ENCODE measurements around the gene UPF2.

Gene UPF2

DNA sequence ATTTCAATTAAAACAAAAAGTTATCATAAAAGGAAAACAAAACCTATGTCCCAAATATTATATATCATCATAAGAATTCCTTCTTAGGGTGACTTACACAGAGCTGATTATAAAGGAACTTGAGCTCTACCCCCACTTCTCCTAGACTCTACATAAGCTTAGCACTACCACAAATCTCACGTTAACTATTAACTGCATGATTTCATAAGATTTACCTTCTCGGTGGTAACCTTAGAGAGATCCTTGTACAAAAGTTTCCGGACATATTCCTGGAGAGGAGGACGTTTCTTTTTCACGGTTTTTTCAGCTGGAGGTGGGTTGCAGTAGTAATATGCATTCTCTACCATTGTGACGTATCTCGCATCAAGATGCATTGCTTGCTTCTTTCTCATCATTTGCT is 83.7 kb downstream of the UPF2 start:
- no peak for DNase-seq (ENCODE audit: low read depth)

DNA sequence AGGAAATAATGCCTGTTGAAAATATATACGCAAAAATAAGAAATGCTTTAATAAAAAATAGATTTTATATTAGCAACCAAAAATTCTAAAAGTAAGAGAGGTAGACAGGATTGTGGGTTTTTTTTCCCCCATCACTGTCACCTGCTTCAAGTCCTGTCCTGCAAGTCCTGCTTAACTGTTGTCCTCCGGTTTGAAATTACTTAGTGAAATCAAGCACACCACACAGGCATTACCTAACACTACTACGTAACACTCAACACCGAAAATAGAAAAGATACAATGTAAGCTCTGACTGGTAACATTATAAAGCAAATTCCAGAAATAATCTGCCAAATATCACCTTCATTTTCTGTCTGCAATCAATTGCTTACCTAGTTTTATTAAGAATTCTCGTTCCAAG is 90.9 kb downstream of the UPF2 start:
- no peak for DNase-seq (ENCODE audit: low read depth)

DNA sequence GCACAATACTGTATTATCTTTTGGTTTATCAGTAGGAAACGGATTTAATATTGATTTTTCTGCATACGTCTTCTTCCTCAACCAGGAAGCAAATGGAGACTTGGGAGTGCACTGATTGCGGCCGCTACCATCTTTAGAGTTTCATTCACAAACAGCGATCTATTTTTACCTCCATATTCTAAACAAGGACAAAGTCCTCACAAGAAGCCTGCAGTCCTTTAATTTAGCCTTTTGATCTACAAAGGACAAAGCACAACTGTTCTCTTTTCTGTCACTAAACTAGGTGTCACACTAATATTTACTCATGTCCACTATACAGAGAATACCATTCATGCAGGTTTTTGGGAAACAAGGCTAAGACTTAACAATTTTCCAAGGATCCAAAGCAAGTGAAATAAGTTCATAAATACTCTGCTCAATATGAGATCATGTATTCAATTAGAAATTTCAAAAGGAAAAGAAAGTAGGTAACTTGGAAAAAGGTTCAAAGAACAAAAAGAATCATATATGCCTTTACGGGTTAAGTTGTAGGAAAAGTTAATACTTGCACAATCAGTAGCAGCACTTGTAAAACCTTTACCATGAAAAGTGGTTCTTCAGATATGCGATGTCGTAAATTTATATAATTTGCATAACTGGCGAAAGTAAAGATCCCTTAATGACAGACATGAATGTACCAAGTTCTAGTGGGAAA is 92.1 kb downstream of the UPF2 start:
- no peak for DNase-seq (ENCODE audit: low read depth)

DNA sequence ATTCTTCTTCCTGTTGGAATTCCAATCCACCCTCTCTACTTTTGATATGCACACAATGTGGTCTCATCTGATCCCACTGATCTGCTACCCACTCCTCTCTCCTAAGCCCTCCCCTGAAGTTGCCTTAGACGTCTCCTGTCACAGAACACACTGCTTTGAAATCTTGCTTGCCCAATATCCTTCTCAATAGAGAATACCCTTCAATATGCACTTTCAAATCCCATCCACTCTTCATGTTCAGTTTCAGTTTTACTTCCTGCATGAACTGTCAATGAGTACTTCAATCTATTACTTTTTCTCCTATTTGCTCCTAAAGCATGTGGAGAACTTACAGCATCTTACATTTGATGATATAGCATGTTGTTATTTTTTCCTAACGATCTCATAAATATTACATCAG is 93.5 kb downstream of the UPF2 start:
- no peak for DNase-seq (ENCODE audit: low read depth)

DNA sequence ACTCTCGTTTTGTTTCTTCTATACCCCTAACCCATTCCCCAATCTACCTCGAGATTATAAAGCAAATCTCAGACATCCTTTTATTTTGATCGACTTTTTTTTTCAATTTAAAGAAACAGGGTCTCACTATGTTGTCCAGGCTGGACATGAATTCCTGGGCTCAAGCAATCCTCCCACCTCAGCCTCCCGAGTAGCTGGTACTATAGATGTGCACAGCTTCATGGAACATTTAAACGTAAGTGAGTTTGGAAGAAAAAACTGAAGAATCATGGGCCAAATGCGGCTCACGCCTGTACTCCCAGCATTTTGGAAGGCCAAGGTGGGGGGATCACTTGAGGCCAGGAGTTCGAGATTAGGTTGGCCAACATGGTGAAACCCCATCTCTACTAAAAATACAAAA is 96.0 kb downstream of the UPF2 start:
- no peak for DNase-seq (ENCODE audit: low read depth)

DNA sequence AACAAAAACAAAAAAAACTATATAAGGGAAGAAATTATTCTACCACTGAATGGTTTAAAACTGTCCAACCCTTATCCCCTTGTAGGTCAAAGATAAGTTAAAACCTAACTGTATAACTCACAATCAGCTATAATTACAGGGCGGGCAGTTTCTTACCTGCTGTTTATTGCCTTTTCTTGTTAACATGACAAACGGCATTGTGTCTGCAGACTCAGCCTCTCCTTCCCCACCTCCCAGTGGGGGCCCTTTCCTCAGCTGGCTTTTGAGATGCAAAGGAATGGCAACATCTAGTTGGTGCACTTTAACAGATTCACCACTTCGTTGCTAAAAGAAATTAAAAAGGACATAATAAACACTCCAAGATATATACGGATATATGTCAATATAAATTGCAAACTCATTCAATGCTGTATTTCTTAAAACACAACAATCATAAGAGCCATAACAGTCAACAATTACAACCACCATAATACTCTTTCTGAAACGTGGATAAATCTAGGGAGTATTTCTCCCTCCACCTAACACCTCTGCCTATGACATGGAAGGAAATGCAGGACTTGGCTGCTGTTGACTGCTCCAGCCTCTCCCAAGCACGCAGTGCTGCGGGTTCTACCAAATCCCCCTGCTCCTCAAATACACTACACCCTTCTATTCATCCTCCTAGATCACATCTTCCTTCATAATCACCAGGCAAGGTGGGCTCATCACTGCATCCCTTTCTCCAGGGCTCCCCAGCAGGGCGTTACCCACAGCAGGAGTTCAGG is 106.0 kb downstream of the UPF2 start:
- no peak for DNase-seq (ENCODE audit: low read depth)

DNA sequence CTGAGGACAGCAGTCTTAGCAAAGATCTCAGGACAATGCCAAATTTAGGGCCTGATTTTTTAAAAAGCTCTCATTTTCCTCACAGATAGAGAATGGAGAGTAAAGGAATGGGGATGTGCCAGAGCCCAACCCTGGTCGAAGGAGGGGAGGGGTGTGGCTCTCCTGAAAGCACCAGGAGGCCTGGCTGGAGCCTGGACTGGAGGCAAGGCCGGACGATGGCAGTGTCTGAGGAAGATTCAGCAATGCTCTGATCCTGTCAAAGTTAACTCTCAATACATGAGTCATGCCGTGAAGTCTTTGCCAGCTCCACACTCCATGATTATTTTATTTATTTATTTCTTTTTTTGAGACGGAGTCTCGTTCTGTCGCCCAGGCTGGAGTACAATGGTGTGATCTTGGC is 108.3 kb downstream of the UPF2 start:
- DNase-seq (ENCODE audit: low read depth) = peak; percentile 59

DNA sequence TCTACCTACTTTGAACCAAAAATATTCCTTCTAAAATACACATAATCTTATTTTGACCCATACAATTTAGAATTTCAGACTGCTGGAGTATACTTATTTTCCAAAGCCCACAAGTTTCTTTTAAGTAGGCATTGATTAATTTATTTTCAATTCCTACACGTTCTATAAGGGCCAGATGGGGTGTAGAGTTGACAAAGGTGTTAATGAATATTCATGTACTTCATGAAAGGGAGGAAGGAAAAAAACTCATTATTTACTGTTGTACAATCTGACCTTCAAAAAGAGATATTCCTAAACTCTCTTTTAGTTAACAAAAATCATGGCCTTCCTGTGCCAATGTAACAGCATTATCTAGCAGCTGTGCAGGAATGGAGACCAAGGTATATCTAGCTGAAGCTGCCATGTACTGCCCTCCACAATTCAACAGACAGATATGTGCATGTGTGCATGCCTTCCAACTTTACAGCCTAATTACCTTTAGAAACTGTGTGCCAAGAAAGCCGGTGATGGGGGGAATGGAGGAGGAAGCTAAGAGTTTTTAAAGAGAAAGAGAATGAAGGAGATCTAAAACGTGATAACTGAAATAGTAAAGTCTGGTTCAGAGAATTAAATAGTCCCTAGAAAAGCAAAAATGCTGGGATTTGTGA is 108.9 kb downstream of the UPF2 start:
- DNase-seq (ENCODE audit: low read depth) = no peak

DNA sequence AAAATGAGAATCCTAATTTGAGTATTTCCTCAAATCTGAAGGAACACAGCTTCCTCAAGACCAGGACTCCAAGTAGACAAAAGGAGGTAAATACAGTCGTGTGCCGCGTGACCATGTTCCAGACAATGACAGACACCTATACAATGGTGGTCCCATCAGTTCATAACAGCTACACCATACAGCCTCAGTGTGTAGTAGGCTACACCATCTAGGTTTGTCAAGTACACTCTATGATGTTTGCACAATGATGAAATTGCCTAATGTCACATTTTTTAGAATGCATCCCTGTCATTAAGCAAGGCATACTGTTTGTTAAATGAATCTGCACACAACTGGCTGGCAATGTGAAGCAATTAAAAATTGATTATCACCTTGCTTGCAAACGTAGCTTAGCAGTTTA is 111.6 kb downstream of the UPF2 start:
- DNase-seq (ENCODE audit: low read depth) = peak; percentile 15

DNA sequence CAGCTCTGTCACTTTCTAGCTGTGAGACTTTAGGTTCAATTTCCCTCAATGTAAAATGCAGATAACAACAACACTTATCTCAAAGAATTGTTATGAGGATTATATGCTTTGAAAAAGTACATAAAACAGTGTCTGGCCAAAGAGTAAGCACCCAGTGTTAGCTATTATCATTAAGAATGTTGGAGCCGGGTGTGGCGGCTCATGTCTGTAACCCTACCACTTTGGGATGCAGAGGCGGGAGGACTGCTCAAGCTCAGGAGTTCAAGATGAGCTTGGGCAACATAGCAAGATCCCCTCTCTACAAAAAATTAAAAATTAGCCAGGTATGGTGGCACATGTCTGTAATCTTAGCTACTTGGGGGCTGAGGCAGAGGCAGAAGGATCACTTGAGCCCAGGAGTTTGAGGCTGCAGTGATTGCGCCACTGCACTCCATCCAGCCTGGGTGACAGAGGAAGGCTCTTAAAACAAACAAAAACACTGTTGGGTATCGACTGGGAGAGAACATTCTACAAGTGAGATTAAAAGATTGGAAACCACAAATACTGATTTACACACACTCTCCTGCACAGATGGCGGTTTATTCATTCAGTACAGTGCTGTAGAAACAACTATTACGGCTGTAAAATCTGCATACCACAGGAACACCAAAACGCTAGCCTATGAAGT is 112.2 kb downstream of the UPF2 start:
- DNase-seq (ENCODE audit: low read depth) = peak; percentile 79

DNA sequence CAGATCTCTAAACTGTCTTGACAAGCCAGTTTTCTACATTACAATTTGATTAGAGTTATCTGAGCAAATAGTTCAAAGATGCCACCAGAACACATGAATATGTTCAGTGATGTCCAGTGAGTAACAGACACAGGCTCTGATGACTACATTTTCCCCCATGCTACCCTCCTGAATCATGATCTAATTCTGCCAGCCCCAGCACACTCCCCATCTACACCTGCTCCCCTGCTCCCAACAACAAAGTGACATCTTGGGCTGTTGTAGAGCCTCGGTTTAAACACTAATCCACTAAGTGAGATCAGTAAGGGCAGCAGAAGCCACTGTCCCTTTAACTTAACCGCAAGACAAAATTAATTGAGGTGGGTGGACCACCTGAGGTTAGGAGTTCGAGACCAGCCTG is 114.9 kb downstream of the UPF2 start:
- DNase-seq (ENCODE audit: low read depth) = no peak

DNA sequence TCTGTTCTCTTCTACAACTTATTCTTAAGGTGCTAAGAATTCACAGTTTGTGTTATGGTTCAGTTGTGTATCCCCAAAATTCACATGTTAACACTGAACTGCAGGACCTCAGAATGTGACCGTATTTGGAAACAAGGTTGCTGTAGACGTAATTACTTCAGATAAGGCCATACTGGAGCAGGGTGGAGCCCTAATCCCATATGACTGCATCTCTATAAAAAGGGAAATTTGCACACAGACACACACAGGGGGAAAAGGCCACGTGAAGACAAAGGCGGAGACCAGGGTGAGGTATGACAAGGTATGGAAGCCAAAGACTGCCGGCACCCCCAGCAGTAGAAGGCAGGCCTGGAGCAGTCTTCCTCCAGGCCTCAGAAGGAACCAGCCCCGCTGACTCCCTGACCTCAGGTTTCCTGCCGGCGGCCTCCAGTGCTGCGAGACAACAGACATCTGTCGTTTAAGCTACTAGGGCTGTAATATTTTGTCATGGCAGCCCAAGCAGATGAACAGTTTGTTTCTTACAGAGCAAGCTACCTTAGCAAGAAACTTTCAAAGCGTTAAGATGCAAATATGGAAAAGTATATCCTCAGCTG is 120.7 kb downstream of the UPF2 start:
- no peak for DNase-seq (ENCODE audit: low read depth)

DNA sequence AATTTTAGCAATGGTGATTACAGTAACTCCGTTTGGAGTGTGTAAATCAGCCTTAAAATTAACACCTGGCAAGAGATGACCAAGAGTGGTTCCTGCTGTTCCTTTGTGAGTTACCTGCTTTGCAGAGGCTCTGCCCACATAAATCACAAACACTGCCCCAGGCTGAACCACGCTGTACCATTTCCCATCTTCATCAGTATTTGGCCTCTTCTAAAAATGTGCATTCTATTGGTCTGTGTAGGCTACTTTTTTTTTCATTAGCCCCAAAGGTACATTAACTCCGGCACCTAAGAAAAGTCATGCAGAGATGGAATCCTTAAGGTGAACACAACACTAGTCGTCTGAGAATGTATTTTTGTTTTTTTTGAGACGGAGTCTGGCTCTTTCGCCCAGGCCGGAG is 123.3 kb downstream of the UPF2 start:
- no peak for DNase-seq (ENCODE audit: low read depth)

DNA sequence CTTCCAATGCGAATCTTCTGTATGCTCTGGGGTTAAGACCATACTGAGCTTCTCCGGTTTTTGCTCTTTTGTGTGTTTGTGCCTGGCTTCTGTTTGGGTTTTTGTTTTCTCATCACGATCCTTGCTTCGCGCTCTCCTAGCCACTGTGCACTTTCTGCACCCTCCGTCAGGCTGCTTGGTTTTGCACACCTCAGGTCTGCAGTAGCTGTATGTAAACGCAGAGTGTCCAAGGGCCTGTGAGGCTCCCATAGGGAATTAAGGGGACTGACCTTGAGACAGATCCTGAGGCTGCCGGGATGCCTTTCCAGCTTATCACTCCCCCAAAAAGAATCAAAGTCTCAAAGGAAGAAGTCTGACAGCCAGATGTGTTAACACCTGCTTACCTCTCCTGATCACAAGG is 124.2 kb downstream of the UPF2 start:
- no peak for DNase-seq (ENCODE audit: low read depth)

DNA sequence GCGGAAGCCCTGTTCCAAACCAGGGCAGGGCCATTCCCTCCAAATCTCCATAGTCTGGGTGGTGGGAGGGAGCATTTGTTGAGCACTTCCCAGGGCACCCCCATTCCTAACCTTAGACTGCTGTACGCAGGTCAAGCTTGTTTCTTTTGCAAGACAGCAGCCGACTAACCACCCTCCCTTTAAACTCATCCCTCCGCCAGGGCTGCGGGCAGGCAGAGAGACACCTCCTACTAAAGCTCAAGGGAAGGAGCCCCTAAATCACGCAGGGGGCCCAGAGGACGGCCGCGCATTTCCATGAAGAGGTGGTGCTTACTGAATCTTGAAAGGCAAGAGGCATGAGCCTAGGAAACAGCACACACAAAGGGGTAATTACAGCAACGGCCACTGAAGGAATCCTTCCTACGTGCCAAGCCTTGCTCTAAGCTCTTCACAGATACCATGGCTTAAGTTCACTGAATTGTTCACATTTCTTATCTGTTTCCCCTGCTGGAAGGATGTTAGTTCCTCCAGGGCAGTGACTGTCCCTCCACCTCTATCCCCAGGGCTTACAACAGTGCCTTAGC is 129.4 kb downstream of the UPF2 start:
- peak; percentile 33 for DNase-seq (ENCODE audit: low read depth)

DNA sequence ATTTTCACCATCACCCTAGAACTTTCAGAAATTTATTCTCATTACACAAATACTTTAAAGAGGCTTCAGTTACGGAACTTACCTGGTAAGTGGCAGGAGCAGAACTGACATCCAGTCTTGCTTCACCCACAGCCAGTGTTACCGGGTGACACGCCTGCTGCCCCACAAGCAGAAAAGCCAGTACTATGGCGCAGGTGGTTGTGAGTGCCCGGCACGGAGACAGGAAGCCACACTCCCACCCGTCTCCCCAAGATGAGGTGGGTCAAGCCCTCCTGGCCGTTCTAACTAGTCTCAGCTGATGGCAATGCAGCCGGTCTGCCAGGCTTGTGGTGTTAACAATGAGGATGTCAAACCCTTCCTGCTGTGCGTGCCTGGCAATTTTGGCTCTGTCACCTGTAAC is 132.5 kb downstream of the UPF2 start:
- DNase-seq (ENCODE audit: low read depth) = no peak

DNA sequence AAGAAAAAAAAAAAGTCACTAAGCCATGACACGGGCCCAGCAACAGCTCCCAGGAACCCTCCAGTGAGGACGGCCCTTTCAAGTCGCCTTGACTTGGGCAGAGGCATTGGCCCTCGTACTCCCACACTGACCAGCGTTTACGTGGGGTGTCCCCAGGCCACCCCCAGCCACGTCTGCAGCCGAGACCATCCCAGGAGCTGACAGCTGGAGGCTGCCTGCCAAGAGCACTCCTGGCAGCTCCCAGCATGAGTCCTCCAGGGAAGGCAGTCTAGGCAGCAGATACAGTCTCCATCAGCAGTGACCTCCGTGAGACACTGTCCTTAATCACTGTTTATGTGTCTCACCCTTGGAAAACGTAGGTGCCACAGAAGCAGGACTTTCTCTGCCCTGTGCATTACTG is 133.0 kb downstream of the UPF2 start:
- DNase-seq (ENCODE audit: low read depth) = no peak

DNA sequence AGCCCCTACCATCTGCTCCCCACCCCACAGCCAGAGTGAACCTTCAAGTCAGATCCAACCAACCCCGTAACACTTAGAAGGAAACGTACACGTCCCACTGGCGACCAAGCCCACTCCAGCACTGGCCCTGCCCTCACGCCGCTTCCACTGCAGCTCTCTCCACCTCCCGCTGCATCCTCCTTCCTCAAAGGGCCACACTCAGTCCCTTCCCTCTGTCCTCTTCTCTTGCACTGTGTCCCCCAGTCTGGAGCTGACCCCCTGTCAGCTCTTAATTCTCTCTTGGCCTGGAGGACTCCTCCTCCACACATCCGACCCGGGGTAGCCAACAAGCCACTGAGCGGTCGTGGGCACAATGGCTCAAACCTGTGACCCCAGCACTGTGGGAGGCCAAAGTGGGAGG is 133.6 kb downstream of the UPF2 start:
- DNase-seq (ENCODE audit: low read depth) = no peak

DNA sequence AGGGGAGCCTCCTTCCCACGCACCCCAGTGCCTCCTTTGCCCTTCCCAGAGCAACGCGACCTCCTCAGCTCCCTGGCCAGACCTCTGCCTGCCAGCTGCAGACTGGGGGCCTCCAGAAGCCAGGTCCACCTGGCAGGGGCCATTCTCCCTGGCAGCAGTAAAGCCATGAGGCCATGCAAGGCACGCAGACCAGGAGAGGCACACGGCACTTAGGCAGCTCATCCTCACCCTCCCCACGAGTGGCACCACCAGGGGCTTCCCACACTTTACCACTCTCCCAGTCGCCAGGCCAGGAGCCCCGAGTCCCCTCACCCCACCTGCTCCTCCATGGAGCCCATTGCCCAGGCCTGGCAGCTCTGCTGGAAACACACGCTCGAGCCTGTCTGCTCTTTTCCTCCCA is 134.1 kb downstream of the UPF2 start:
- no peak for DNase-seq (ENCODE audit: low read depth)

DNA sequence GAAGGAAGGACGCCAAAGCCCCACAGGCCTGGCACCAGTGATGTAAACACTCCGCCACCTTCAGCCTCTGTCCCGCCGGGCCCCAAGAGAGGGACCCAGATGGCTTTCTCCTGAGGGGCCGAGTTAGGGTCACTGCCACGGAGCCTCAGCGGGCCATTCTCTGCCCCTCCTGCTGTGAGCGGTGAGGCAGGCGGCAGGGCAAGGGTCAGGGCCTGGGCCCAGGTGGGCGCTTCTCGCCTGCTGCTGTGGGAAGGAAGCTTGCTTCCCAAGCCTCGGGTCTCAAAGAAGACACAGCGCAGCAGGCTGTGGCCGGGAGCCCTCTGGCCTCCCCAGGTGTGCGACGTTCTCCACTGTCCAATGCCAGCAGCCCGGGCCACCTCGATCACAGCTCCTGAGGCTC is 134.7 kb downstream of the UPF2 start:
- DNase-seq (ENCODE audit: low read depth) = no peak

DNA sequence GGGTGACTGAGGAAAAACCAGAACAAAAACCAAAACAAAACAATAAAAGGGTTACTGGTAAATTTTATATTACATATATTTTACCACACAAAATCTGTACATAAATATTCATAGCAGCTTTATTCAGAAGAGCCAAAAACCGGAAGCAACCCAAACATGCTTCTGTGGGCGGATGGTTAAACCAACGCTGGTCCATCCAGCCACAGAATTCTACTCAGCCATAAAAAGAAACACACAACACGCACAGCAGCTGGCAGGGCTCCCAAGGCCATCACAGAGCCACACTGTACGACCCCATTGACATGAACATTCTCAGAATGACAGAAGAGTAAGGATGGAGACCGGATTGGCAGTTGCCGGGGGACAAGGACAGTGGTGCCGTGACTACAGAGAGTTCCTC is 135.9 kb downstream of the UPF2 start:
- no peak for DNase-seq (ENCODE audit: low read depth)

DNA sequence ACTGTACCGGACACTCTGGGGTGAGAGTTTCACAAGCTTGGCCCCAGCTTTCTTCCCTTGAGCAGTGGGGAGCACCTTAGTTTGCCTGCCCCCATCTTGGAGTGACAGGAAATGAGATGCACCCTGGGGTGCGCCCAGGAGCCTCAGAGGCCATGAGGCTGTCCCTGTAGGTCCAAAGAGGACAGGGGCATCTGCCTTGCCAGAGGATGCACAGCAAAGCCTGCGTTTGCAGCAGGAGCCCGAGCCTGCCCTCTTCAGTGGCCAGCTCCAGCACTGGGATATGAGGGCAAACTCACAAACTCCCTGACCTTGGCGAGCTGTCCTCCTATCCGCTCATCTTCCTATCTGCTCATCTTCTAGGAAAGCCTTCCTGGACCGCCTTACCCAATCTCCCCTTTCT is 140.0 kb downstream of the UPF2 start:
- DNase-seq (ENCODE audit: low read depth) = no peak

All from iris pigment epithelial cell (primary cell).